GM12878 (cell line): ENCODE measurements around the gene TMEM61. TPM values are rescaled to one million over a fixed set of nuclear protein-coding genes. Genes with fewer than 3 reads are reported as not detected.

Experiments
- ATAC-seq: fragments of 200-7000 bp; cut with Tn5 transposase; 3 replicates; pipeline ENCODE4 v1.9.1; 2020; ENCODE audit warnings: mild to moderate bottlenecking, moderate library complexity
- BruUV-seq: library from RNA; stranded (reverse); fragments of 400-500 nt; replicated peaks from 2 replicates; lab custom pipeline; 2021; lab: Mats Ljungman, UMichigan
- CTCF ChIA-PET: fragments of 300-600 bp; sonication (Branson Sonifier 250); formaldehyde crosslinking; extraction: SDS; loops from one replicate; lab custom pipeline; 2021; ENCODE audit warnings: inconsistent platforms; lab: Yijun Ruan, JAX
- POLR2A ChIA-PET: fragments of 350-600 bp; formaldehyde crosslinking; extraction: SDS; loops from one replicate; lab custom pipeline; 2021; ENCODE audit warnings: inconsistent platforms; lab: Charles Lee
- RAD21 ChIA-PET: fragments of 300-600 bp; sonication (Branson Sonifier 250); formaldehyde crosslinking; loops from one replicate; lab custom pipeline; 2023; ENCODE audit warnings: antibody characterized with exemption; ENCODE audit not compliant: unreplicated experiment; lab: Charles Lee
- SMC1A ChIA-PET: fragments of 300-600 bp; sonication (Branson Sonifier 250); formaldehyde crosslinking; loops from one replicate; lab custom pipeline; 2023; ENCODE audit not compliant: unreplicated experiment, uncharacterized antibody; lab: Charles Lee
- DNase-seq: peaks from one replicate; pipeline ENCODE4 v3.0.0-alpha.2; 2011; ENCODE audit warnings: low read depth, low spot score
- FAIRE-seq: peaks from 3 replicates; lab custom pipeline; 2011; peaks lifted over from hg19 to GRCh38; lab: Jason Lieb, UNC
- H2AFZ ChIP-seq: 2 replicates; pipeline ENCODE4 v1.6.0; 2011; ENCODE audit warnings: low read depth, low read length, control low read depth; ENCODE audit not compliant: control insufficient read depth
- H3K27ac ChIP-seq: 2 replicates; pipeline ENCODE4 v1.5.1; 2011; ENCODE audit warnings: control low read depth; ENCODE audit not compliant: control insufficient read depth, insufficient read depth
- H3K27me3 ChIP-seq, 2 experiments: replicated peaks in 1 of 2; 2 replicates each; pipeline versions ENCODE4 v1.6.0 to v1.6.1; 2011; ENCODE audit warnings: low read length in 1 of 2; ENCODE audit not compliant: control insufficient read depth in 2 of 2, insufficient read depth in 2 of 2
- H3K36me3 ChIP-seq, 2 experiments: 2 replicates each; pipeline ENCODE4 v1.5.1; 2011; ENCODE audit warnings: low read length in 1 of 2; ENCODE audit not compliant: control insufficient read depth in 2 of 2, insufficient read depth in 2 of 2
- H3K4me1 ChIP-seq: 2 replicates; pipeline ENCODE4 v1.6.1; 2011; ENCODE audit warnings: mild to moderate bottlenecking, low read length, moderate library complexity, mixed read lengths; ENCODE audit not compliant: control insufficient read depth, insufficient read depth
- H3K4me2 ChIP-seq: 2 replicates; pipeline ENCODE4 v1.6.0; 2011; ENCODE audit warnings: control low read depth; ENCODE audit not compliant: control insufficient read depth, insufficient read depth
- H3K4me3 ChIP-seq: fragments of 200-600 bp; sonication (generic); 2 replicates; pipeline ENCODE4 v1.5.1; 2016
- H3K79me2 ChIP-seq: 2 replicates; pipeline ENCODE4 v1.6.0; 2011; ENCODE audit warnings: low read length; ENCODE audit not compliant: control insufficient read depth, insufficient read depth
- H3K9ac ChIP-seq: 2 replicates; pipeline ENCODE4 v1.8.0; 2011; ENCODE audit warnings: low read length, control low read depth, mixed read lengths; ENCODE audit not compliant: control insufficient read depth, insufficient read depth
- H3K9me3 ChIP-seq: replicated peaks from 3 replicates; pipeline ENCODE4 v1.5.1; 2011; ENCODE audit warnings: mild to moderate bottlenecking, low read length; ENCODE audit not compliant: control insufficient read depth, insufficient read depth
- H4K20me1 ChIP-seq: 2 replicates; pipeline ENCODE4 v1.6.0; 2011; ENCODE audit not compliant: control insufficient read depth, insufficient read depth
- FOXM1 ChIP-seq: IDR thresholded peaks from 2 replicates; pipeline ENCODE4 v1.6.1; 2012; ENCODE audit warnings: low read depth, mild to moderate bottlenecking, inconsistent platforms, low read length, moderate library complexity
- IRF4 ChIP-seq: IDR thresholded peaks from 2 replicates; pipeline ENCODE4 v1.6.1; 2011; ENCODE audit warnings: low read depth, low read length
- SMARCA5 ChIP-seq: fragments of 450-650 bp; IDR thresholded peaks from 2 replicates; pipeline ENCODE4 v1.6.1; 2017; ENCODE audit warnings: mild to moderate bottlenecking
- SPI1 ChIP-seq: IDR thresholded peaks from 2 replicates; pipeline ENCODE4 v1.6.1; 2011; ENCODE audit warnings: low read depth, mild to moderate bottlenecking, low read length, moderate library complexity, borderline replicate concordance; ENCODE audit not compliant: insufficient read depth
- ZNF207 ChIP-seq: fragments of 450-650 bp; IDR thresholded peaks from 2 replicates; pipeline ENCODE4 v1.6.1; 2014; ENCODE audit warnings: antibody characterized with exemption, mild to moderate bottlenecking, borderline replicate concordance
- ZZZ3 ChIP-seq: IDR thresholded peaks from 2 replicates; pipeline ENCODE4 v1.6.1; 2011; ENCODE audit warnings: low read depth; ENCODE audit not compliant: control insufficient read depth, insufficient read length
- WGBS: methylation state at CpG from one replicate; pipeline ENCODE4 v1.1.6; 2016; ENCODE audit warnings: low lambda C conversion rate; ENCODE audit not compliant: insufficient replicate concordance, insufficient coverage; ENCODE audit errors: missing lambda C conversion rate; 5-methylcytosine and 5-hydroxymethylcytosine counted together
- in situ Hi-C: fragments of 300-500 bp; cut with MboI; formaldehyde crosslinking; loops from 9 replicates; pipeline ENCODE4 v1.14.3; 2018; ENCODE audit warnings: mixed read lengths
- intact Hi-C: fragments of 100-400 bp; cut with micrococcal nuclease; formaldehyde crosslinking; loops from one replicate; pipeline ENCODE4 v1.14.2; 2022; ENCODE audit not compliant: unreplicated experiment
- polyA plus RNA-seq, 11 experiments: library from polyadenylated mRNA; depleted of rRNA in 4 of 11; unstranded in 6 of 11; stranded (reverse) in 5 of 11; fragments of >200 nt; fragmentation: Nextera tagmentation in 4 of 11; fragmentation: Illumina TruSeq in 1 of 11; extraction: Ambion mirVana in 4 of 11; extraction: Trizol in 1 of 11; gene quantifications; 1 replicate in 1 of 11; 2 replicates in 10 of 11; pipeline versions ENCODE4 v1.2.1 to v1.2.3, GENCODE V29; 2011 to 2016; ENCODE audit warnings: inconsistent platforms in 2 of 11, missing spikeins in 2 of 11, low read depth in 1 of 11
- total RNA-seq, 4 experiments: library from RNA; depleted of rRNA in 3 of 4; stranded (reverse); fragments of >200 nt in 3 of 4; fragmentation: Illumina TruSeq in 1 of 4; extraction: Trizol in 1 of 4; gene quantifications; 2 replicates each; pipeline versions ENCODE4 v1.2.1 to v1.2.3, GENCODE V29; 2013 to 2021
- TF ChIP-seq, protein P1 (sequence below): fragments of 450-650 bp; IDR thresholded peaks from 2 replicates; pipeline ENCODE4 v1.6.1; 2017; ENCODE audit warnings: mild to moderate bottlenecking, moderate library complexity
- TF ChIP-seq, protein P2 (sequence below): IDR thresholded peaks from 2 replicates; pipeline ENCODE4 v1.6.1; 2012; ENCODE audit warnings: low read length, inconsistent platforms
- TF ChIP-seq, protein P3 (sequence below): fragments of 450-650 bp; IDR thresholded peaks from 2 replicates; pipeline ENCODE4 v1.6.1; 2017; ENCODE audit warnings: mild to moderate bottlenecking, low read depth, inconsistent platforms; ENCODE audit not compliant: poor library complexity, severe bottlenecking

The TMEM61 gene
- total and polyA plus RNA-seq, 10 of the 15 experiments (the other 5 are each of a cell fraction or from before 2014, with no cell fraction given), result not detected

DNA sequence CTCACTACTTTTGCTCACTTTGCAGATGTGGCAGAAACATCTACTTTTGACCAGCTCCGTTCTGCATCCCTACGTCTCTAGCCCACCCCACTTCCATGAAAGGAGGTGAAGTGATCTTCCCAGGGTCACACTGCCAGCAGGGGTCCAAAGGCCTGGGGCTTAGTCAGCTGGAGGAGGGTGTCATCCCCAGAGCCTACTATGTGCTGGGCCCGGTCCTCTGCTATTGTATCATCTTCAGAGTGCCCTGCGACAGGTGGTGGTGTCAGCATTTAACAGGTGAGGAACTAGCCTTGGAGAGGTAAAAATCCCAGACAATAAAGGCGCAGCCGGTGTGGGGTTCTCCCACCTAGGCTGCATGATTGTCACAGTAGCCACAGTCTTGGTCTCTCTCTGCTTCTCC lies 12.7 kb downstream of the TMEM61 start:
- Histone ChIP-seq H3K36me3 (no peaks in the 10 kb centered on the region), H3K9ac (no peak overlapping the region)
- WGBS, result 72% methylated on average over 6 of the region's 6 CpGs
- DNase-seq, result no peak
- BruUV-seq, result no TSS peak
- TF ChIP-seq SMARCA5 (no peak), ZNF207 (no peak), SPI1 (no peak), IRF4 (no peak), ZZZ3 (no peak), FOXM1 (no peak)
- TF ChIP-seq, protein P1, sequence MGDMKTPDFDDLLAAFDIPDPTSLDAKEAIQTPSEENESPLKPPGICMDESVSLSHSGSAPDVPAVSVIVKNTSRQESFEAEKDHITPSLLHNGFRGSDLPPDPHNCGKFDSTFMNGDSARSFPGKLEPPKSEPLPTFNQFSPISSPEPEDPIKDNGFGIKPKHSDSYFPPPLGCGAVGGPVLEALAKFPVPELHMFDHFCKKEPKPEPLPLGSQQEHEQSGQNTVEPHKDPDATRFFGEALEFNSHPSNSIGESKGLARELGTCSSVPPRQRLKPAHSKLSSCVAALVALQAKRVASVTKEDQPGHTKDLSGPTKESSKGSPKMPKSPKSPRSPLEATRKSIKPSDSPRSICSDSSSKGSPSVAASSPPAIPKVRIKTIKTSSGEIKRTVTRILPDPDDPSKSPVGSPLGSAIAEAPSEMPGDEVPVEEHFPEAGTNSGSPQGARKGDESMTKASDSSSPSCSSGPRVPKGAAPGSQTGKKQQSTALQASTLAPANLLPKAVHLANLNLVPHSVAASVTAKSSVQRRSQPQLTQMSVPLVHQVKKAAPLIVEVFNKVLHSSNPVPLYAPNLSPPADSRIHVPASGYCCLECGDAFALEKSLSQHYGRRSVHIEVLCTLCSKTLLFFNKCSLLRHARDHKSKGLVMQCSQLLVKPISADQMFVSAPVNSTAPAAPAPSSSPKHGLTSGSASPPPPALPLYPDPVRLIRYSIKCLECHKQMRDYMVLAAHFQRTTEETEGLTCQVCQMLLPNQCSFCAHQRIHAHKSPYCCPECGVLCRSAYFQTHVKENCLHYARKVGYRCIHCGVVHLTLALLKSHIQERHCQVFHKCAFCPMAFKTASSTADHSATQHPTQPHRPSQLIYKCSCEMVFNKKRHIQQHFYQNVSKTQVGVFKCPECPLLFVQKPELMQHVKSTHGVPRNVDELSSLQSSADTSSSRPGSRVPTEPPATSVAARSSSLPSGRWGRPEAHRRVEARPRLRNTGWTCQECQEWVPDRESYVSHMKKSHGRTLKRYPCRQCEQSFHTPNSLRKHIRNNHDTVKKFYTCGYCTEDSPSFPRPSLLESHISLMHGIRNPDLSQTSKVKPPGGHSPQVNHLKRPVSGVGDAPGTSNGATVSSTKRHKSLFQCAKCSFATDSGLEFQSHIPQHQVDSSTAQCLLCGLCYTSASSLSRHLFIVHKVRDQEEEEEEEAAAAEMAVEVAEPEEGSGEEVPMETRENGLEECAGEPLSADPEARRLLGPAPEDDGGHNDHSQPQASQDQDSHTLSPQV, result no peak
- TF ChIP-seq, protein P2, sequence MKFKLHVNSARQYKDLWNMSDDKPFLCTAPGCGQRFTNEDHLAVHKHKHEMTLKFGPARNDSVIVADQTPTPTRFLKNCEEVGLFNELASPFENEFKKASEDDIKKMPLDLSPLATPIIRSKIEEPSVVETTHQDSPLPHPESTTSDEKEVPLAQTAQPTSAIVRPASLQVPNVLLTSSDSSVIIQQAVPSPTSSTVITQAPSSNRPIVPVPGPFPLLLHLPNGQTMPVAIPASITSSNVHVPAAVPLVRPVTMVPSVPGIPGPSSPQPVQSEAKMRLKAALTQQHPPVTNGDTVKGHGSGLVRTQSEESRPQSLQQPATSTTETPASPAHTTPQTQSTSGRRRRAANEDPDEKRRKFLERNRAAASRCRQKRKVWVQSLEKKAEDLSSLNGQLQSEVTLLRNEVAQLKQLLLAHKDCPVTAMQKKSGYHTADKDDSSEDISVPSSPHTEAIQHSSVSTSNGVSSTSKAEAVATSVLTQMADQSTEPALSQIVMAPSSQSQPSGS, result no peak
- TF ChIP-seq, protein P3, sequence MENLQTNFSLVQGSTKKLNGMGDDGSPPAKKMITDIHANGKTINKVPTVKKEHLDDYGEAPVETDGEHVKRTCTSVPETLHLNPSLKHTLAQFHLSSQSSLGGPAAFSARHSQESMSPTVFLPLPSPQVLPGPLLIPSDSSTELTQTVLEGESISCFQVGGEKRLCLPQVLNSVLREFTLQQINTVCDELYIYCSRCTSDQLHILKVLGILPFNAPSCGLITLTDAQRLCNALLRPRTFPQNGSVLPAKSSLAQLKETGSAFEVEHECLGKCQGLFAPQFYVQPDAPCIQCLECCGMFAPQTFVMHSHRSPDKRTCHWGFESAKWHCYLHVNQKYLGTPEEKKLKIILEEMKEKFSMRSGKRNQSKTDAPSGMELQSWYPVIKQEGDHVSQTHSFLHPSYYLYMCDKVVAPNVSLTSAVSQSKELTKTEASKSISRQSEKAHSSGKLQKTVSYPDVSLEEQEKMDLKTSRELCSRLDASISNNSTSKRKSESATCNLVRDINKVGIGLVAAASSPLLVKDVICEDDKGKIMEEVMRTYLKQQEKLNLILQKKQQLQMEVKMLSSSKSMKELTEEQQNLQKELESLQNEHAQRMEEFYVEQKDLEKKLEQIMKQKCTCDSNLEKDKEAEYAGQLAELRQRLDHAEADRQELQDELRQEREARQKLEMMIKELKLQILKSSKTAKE, result no peak
- TF ChIP-seq, all 136 proteins: peak for 0
- H3K9me3 ChIP-seq, result no peaks in the 10 kb centered on the region
- no peaks in the 10 kb centered on the region; the same call in 1 of the 2 replicates for H4K20me1 ChIP-seq
- FAIRE-seq (no peak), ATAC-seq (no peak)
- H3K4me1 ChIP-seq, result peaks cover 3% of the 10 kb centered on the region; the same call in 1 of the 2 replicates
- H3K79me2 ChIP-seq, result no peaks in the 10 kb centered on the region
- RAD21 ChIA-PET, result interaction anchor here (0.9 to 1.4 kb wide), 3 partner anchors 42 to 47 kb away, joined by 3 to 6 read pairs (median 3); no protein-coding TSS in a partner anchor
- H3K27me3 ChIP-seq, result peaks cover 2% of the 10 kb centered on the region in 2 experiments
- H3K4me2 ChIP-seq, result no peak overlapping the region
- intact Hi-C loops, result no loop called here
- SMC1A ChIA-PET, result interaction anchor here (1.0 to 2.7 kb wide), 5 partner anchors 27 to 48 kb away, joined by 3 to 12 read pairs (median 3); no protein-coding TSS in a partner anchor
- no peak overlapping the region for H3K27ac ChIP-seq
- in situ Hi-C loops, result no loop called here
- POLR2A ChIA-PET, result no interaction called here
- CTCF ChIA-PET, result interaction anchor here (19.5 kb wide), 1 partner anchor 45 kb away, joined by 436 read pairs; no protein-coding TSS in a partner anchor
- H3K4me3 ChIP-seq, result no peak overlapping the region
- H2AFZ ChIP-seq, result no peak overlapping the region
